GM21576 (cell line): Measurements from ENCODE around the gene LSM4.

Experiments used
- ATAC-seq: cut with Tn5 transposase; IDR thresholded peaks from one replicate; pipeline ENCODE4 v1.9.1; 2021; ENCODE audit warnings: mild to moderate bottlenecking, moderate library complexity; ENCODE audit not compliant: unreplicated experiment

LSM4 gene

DNA sequence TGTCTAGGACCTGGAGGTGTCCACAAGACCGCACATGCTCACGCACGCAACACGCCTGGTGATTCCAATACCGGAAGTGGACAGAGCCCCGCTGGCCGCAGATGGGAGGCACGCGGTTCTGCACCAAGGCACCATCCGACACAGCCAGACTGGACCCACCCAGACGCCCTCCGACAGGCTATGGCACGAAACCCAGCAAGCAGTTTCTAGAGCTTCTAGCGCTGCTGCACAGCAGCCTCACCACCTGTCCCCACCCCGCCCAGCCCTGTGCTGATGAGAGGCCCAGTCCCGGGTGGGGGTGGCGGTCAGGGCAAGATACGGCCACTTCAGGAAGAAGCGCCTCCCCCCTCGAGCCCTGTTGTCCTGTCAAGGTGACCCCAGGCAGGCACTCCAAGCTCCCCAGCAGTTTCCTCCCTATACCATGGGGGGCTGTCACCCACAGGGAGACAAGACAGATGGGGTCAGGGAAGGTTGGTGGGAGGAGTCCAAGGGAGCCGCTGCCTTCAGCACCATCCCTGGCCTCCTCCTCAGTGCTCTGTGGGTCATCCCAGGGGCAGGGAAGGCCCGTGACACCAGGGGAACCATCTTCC lies 11.3 kb downstream of the LSM4 start:
- ATAC-seq = no peak

DNA sequence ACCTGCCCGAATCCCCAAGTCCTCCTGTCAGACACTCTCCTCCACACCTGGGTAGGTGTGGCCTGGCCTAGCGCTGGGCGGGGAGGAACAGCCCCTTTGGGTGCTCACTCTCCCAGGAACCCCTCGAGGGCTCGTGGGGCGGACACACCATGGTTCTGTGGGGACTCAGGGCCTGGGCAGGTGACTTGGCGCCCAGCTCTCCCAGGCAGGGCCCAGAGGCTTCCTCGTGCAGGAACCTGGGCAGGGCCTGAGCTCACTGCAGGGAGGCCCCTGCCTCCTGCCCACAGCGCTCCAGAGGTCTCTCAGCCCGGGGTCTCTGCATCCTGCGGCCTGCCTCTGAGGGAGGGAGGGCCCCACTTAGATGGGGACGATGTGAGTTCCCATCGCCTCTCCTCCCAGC lies 11.9 kb downstream of the LSM4 start:
- ATAC-seq = no peak

DNA sequence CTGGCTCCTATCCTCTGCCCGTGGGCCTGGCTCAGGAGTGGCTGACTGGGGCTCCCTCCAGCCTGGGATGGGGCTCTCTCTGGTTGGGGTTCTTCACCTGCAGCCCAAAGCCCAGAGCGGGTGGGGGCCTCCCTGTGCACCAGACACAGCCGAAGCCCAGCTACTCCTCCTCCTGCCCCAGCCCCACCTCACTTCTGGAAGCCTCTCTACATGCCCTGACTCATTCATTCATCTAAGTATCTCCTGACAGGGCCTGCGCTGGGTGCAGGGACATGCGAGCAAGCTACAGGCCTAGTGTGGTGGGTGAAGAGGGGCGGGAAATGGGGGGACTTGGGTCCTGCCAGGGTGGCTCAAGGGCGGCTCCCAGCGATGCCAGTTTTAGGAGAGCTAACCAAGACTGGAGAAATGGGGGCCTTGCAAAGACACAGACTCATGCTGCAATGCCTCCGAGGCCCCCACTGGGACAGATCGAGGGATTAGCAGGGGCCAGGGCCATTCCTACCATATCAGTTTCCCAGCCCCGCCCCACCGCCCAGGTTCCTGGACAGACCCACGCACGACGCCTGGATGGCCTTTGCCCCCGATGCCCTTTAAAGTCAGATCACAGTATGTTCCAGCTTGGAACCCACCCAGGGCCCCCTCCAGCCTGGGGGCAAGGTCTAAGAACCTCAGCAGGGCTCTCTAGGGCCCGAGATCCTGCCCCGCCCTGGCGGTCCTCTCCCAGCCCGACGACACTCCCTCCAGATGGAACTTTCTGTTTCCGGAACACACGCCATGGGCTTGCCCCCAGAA lies 12.6 kb downstream of the LSM4 start:
- no peak for ATAC-seq

DNA sequence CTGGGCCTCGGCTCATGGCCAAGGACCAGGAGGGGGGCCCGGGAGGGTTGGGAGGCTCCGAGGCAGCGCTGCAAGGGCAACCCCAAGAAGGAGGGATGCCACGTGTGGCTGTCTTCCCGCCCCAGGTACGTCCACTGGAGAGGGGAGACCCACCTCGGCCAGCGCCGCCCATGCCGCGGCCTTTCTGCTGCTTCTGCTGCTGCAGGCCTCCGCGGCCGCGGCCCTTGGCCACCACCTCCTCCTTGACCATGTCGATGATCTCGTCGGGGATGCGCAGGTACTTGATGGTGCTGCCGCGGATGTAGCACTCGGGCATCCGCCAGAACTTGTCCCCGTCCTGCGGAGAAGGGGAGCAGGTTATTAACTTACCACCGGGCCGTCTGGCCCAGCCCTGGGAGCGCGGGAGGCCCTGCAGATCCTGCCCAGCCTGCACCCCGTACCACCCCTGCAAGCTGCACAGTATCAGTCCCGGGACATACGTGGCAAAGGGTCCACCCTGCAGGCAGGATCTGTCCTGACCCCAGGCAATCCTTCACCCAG lies 13.3 kb downstream of the LSM4 start:
- no peak for ATAC-seq

DNA sequence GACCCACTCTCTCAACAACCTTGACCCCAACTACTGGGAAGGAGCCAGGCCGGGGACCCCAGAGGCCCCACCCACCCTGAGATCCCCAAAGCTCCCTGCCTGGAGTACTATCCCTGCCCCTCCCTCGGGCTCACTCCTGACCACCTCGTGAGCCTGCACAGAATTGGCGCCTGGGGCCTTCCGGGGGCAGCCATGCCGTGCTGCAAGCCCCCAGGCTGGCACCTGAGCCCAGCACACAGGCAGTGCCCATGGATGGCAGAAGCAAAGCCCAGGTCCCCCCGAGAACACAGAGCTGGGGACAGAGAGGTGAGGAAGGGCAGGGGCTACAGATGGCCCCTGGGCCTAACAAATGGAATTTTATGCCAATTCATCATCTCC lies 13.9 kb downstream of the LSM4 start:
- ATAC-seq = no peak

DNA sequence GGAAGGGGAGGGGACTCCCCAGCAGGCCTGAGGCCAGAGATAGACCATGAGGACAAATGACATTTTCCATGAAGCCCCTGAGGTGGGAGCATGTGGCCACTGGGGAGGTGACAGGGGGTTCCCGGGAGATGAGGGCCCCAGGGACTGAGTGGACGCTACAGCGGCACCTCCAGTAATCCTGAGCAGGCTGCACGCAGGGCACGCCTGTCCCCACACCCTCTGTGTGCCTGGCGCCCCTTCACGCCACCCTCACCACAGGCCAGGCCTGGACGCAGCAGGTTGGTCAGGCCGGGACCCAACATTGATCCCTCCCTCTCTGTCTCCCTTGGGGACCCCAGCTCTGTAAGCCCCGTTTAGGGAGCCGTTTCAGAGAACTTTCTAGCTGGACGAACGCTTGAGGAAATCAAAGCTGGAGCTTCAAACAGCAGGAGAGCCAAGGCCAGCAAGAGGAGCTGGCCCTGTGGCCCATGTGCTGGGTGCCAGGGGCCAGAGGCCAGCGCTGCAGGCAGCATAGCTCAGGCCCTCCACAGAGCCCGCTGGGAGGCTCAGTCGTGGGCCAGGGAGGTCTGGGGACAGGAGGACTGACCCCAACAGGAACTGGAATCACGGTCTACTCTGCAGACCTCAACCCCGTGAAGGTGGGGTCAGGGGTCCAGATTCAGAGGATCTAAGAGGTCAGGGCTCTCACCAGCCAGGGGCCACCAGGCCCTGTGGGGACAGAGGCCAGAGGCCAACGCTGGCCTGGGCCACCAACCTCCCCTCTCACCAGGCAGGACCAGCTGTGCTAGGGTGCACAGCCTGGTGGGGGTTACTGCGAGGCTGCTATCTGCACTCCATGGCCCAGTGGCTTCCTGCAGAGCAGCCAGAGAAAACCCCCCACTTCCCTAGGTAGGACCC lies 14.6 kb downstream of the LSM4 start:
- no peak for ATAC-seq

DNA sequence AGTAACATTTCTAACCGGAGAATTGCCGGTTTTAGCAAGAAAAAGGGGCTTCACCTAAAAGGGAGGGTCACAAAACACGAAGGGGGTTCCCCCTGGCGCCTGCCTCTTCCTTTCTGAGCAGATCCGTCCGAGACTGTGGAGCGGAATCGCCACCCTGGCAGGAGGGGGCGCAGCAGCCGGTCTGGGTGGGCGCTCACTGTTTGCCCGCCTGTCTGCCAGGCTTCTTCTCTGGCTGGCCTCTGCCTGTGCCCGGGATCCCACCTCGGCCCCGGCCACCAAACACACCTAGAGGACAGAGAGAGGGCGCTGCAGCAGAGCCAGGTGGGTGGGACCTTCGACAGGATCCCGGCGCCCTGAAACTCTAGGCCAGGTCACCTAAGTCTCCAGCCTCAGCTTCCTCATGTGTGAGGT lies 15.6 kb downstream of the LSM4 start:
- ATAC-seq = no peak

DNA sequence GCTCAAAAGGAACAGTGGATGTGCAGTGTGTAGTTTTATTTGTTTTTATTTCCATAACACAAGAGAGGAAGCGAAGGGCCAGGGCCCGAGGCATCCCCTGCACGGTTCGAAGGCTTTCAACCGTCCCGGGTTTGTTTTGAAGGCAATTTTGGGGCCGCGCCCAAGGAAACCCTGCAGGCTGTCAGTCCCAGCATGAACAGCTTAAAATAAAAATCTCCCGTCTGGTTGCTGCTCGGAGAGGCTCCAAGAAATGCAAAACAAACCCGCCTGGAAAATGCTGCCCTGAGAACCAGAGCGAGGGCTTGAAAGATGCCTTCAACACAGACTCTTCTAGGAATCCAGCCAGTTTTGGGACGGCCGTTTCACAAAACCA lies 16.0 kb downstream of the LSM4 start:
- ATAC-seq = no peak

DNA sequence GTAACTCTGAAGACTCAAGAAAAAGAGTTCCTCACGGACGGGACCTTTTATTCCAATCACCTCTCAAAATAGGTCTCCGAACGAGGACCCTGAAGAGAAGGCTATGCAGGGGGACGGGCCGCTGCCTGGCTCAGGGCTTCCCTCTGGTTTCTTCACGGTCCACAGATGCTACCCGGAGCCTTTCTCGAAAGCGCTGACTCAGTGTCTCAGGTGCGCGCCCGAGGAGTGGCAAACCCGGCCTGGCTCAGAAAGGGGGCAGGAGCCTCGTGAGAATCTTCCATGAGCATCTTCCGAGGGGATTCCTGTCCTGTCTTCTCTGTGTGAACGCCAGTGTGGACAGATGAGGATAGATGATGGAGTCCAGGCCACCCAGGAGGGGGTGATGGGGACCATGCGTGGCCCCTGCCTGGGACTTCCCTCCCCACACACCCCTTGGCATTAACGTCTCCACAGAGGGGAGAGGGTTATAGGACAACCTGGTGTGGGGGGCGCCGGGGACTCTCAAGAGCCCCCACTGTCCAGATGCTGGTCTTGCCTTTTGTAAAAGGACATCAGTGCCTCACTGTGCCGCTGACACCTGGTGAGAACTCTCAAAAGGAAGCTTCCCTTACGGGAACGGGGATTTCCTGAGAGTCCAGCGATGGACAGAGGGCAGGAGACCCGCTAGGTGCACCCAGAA lies 16.5 kb downstream of the LSM4 start:
- ATAC-seq = no peak

DNA sequence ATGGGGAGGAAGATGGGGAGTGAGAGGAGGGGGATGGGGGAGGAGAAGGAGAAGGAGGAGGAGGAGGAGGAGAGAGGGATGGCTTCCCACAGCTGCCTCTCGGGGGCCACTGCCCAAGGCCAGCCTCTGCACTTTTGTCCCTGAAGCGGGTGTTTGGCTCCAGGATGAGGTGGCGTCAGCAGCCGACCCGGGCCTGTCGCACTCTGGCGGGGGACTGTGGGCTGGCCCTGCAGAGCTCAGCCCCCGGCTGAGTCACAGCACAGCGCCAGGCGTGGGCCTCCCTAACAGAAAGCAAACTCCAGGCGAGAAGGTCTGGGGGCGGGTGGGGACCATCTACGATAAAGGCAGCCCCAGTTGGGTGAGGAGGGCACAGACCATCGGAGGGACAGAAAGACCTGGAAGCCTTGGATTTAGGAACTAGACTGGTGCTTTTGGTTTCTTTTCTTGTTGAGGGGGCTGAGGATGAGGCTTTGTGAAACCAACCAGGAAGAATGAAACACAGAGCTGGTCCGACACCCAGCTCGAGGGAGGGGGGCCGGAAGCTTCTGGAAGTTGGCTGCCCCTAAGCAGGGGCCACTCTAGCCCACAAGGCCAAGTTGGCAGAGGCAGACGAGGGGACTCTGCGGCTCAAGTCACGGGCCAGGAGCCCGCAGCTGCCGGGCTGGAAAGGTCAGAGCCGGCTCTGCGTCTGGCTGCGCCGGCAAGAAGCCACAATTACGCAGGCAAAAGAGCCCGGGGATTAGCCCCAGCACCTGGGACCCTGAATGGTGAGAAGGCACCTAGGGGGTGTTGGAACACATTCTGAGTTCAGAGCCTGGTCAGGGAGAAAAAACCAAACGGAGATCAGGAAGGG lies 18.2 kb downstream of the LSM4 start:
- ATAC-seq = no peak

DNA sequence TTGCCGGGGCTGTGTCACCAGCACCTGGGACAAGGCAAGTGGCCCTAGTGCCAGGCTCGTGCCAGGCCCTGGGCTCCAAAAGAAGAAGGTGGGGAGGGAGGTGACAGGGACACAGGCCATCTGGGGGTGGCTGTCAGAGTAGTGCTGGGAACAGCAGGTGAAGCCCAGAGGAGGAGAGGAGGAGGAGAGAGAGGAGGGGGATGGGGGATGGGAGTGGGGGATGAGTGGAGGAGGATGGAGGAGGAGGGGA lies 18.7 kb downstream of the LSM4 start:
- ATAC-seq = no peak

DNA sequence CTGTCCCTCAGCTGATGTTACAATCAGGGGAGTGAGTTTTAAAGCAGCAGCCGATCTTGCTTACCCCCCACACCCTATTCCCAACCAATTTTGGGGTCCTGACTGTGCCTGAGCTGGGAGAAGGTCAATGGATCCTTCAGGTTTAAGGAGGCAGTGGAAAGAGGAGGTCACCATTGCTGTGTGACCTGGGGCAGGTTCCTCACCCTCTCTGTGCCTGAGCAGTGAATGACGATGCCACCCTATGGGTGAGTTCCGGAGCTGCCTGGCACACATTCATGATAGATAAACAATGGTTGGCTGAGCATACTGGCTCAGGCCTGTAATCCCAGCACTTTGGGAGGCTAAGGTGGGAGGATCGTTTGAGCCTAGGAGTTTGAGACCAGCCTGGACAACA lies 21.2 kb downstream of the LSM4 start:
- ATAC-seq = no peak

DNA sequence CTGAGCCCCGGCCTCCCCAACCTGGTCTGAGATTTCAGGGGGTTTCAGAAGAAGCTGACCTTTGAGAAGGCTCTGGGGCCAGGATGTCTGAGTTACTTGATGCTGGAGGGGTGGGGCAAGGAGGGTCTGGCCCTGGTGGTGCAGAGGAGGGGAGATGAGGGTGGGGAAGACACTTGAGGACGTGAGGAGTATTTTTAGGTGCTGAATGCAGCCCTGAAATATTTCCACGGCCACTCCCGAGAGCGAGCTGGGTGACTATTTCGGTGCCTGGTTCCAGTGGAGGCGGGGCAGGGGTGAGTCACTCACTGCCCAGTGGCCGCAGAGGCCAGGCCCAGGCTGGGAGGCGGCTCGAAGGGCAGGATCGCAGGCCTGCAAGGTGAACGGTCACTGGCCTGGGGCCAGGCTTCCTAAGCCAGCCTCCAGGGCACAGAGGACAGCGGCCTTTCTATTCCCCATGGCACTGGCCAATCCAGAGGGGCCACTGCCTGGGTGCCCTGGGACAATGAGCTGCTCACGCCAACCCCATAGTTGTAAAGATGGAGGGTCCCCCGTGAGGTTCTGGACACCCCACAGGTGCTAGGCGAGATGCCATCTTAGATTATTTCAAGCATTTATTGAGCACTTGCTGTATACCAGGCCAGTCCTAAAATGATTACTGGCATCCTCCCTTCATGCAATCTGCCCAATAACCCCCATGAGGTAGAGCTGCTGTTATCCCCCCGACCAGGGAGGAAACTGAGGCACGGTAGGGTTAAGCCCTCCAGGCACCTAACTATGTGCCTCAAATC lies 21.8 kb downstream of the LSM4 start:
- no peak for ATAC-seq

DNA sequence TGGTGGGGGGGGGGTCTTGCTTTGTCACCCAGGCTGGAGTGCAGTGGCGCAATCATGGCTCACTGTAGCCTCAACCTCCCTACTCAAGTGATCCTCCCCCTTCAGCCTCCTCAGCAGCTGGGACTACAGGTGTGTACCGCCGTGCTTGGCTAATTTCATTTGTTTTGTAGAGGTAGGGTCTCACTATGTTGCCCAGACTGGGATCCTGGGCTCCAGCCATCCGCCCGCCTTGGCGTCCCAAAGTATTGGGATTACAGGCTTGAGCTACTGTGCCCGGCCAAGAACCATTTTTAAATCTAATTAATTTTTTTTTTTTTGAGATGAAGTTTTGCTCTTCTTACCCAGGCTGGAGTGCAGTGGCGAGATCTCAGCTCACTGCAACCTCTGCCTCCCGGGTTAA lies 23.2 kb downstream of the LSM4 start:
- no peak for ATAC-seq

DNA sequence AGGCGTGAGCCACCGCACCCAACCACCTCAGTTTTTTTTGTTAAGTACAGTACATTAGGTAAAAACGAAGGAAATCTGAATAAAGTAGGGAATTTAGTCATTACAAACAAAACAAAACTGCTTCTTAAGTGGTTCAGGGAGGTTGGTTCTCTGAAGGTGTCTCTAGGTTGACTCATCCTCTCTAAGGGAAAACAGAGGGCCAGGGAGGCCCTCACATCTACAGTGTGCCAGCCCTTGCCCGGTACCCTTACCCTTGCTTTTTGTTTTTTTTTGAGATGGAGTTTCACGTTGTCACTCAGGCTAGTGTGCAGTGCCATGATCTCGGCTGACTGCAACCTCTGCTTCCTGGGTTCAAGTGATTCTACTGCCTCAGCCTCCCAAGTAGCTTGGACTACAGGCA lies 24.3 kb downstream of the LSM4 start:
- no peak for ATAC-seq

DNA sequence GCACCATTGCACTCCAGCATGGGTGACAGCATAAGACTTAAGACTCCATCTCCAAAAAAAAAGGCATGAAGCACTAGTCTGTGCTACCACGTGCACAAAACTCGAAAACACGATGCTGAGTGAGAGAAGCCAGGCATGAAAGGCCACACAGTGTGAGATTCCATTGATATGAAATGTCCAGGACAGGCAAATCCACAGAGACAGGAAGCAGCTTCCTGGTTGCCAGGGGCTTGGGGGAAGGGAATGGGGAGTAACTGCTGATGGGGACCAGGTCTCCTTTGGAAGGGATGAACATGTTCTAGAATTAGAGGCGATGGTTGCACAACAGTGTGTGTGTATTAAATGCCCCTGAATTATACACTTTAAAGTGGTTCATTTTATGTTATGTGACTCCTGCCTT lies 25.6 kb downstream of the LSM4 start:
- no peak for ATAC-seq

DNA sequence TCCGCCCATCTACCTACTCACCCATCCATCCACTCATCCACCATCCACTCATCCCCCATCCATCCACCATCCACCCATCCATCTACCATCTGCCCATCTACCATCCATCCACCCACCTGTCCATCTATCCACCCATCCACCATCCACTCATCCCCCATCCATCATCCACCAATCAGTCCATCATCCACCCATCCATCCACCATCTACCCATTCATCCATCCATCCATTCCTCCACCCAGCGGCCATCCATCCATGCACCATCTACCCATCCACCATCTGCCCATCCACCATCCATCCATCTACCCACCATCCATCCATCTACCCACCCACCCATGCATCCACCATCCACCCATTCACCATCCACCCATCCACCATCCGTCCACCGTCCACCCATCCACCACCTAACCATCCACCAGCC lies 27.8 kb downstream of the LSM4 start:
- no peak for ATAC-seq

DNA sequence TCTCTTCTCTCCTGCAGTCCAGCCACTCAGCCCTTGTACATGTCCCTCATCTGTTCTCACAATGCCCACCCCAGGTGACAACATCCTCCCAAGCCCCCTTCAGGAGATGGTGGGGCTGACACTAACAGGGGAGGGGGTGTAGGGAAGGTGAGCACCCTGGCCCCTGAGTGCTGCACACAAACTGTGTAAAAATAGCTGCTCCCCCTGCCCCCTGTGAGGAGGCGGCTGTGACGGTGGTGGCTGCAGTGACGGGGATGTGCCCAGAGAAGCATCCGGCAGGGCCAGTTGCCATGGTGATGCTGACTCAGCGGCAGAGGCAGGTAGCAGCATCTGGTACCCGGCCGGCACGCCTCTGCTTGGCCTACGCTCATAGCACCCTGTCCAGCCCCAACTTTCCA lies 28.4 kb downstream of the LSM4 start:
- no peak for ATAC-seq

DNA sequence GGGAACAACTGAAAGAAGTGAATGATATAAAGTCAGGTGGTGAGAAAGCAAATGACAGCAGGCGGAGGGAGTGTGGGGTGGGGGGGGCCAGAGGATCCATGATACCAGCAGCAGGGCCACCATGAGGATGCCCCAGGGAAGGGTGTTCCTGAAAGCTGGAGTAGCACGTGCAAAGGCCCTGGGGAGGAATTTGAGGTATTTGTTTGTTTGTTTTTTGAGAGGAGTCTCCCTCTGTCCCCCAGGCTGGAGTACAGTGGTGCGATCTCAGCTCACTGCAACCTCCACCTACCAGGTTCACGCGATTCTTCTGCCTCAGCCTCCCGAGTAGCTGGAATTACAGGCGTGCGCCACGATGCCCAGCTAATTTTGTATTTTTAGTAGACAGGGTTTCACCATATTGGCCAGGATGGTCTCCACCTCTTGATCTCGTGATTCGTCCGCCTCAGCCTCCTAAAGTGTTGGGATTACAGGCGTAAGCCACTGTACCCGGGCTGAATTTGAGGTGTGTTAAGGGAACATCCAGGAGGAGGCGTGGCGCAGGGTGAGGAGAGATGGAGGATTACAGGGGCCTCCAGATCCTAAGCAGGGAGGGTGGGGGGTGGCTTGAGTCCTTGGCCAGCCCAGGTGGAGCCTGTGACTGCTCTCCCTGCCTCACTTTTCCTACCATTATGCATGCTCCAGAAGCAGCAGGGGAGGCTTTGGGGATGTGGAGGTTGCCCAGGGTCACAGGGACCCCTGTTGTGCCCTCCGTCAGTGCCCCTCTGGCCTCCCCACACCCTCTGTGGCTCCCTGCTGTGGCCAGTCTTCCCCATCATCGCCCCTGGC lies 29.0 kb downstream of the LSM4 start:
- no peak for ATAC-seq
